GM12878 (cell line): Measurements from ENCODE around the gene EZH2. TPM values are rescaled to one million over a fixed set of nuclear protein-coding genes. Genes with fewer than 3 reads are reported as not detected.

Source experiments
- ATAC-seq: fragments of 200-7000 bp; cut with Tn5 transposase; 3 replicates; pipeline ENCODE4 v1.9.1; 2020; ENCODE audit warnings: mild to moderate bottlenecking, moderate library complexity
- BruUV-seq: library from RNA; stranded (reverse); fragments of 400-500 nt; replicated peaks from 2 replicates; lab custom pipeline; 2021; lab: Mats Ljungman, UMichigan
- CTCF ChIA-PET: fragments of 300-600 bp; sonication (Branson Sonifier 250); formaldehyde crosslinking; extraction: SDS; loops from one replicate; lab custom pipeline; 2021; ENCODE audit warnings: inconsistent platforms; lab: Yijun Ruan, JAX
- POLR2A ChIA-PET: fragments of 350-600 bp; formaldehyde crosslinking; extraction: SDS; loops from one replicate; lab custom pipeline; 2021; ENCODE audit warnings: inconsistent platforms; lab: Charles Lee
- RAD21 ChIA-PET: fragments of 300-600 bp; sonication (Branson Sonifier 250); formaldehyde crosslinking; loops from one replicate; lab custom pipeline; 2023; ENCODE audit warnings: antibody characterized with exemption; ENCODE audit not compliant: unreplicated experiment; lab: Charles Lee
- SMC1A ChIA-PET: fragments of 300-600 bp; sonication (Branson Sonifier 250); formaldehyde crosslinking; loops from one replicate; lab custom pipeline; 2023; ENCODE audit not compliant: unreplicated experiment, uncharacterized antibody; lab: Charles Lee
- DNase-seq: peaks from one replicate; pipeline ENCODE4 v3.0.0-alpha.2; 2011; ENCODE audit warnings: low read depth, low spot score
- FAIRE-seq: peaks from 3 replicates; lab custom pipeline; 2011; peaks lifted over from hg19 to GRCh38; lab: Jason Lieb, UNC
- H2AFZ ChIP-seq: 2 replicates; pipeline ENCODE4 v1.6.0; 2011; ENCODE audit warnings: low read depth, low read length, control low read depth; ENCODE audit not compliant: control insufficient read depth
- H3K27ac ChIP-seq: 2 replicates; pipeline ENCODE4 v1.5.1; 2011; ENCODE audit warnings: control low read depth; ENCODE audit not compliant: control insufficient read depth, insufficient read depth
- H3K27me3 ChIP-seq, 2 experiments: replicated peaks in 1 of 2; 2 replicates each; pipeline versions ENCODE4 v1.6.0 to v1.6.1; 2011; ENCODE audit warnings: low read length in 1 of 2; ENCODE audit not compliant: control insufficient read depth in 2 of 2, insufficient read depth in 2 of 2
- H3K36me3 ChIP-seq, 2 experiments: 2 replicates each; pipeline ENCODE4 v1.5.1; 2011; ENCODE audit warnings: low read length in 1 of 2; ENCODE audit not compliant: control insufficient read depth in 2 of 2, insufficient read depth in 2 of 2
- H3K4me1 ChIP-seq: 2 replicates; pipeline ENCODE4 v1.6.1; 2011; ENCODE audit warnings: mild to moderate bottlenecking, low read length, moderate library complexity, mixed read lengths; ENCODE audit not compliant: control insufficient read depth, insufficient read depth
- H3K4me2 ChIP-seq: 2 replicates; pipeline ENCODE4 v1.6.0; 2011; ENCODE audit warnings: control low read depth; ENCODE audit not compliant: control insufficient read depth, insufficient read depth
- H3K4me3 ChIP-seq: fragments of 200-600 bp; sonication (generic); 2 replicates; pipeline ENCODE4 v1.5.1; 2016
- H3K79me2 ChIP-seq: 2 replicates; pipeline ENCODE4 v1.6.0; 2011; ENCODE audit warnings: low read length; ENCODE audit not compliant: control insufficient read depth, insufficient read depth
- H3K9ac ChIP-seq: 2 replicates; pipeline ENCODE4 v1.8.0; 2011; ENCODE audit warnings: low read length, control low read depth, mixed read lengths; ENCODE audit not compliant: control insufficient read depth, insufficient read depth
- H3K9me3 ChIP-seq: replicated peaks from 3 replicates; pipeline ENCODE4 v1.5.1; 2011; ENCODE audit warnings: mild to moderate bottlenecking, low read length; ENCODE audit not compliant: control insufficient read depth, insufficient read depth
- H4K20me1 ChIP-seq: 2 replicates; pipeline ENCODE4 v1.6.0; 2011; ENCODE audit not compliant: control insufficient read depth, insufficient read depth
- BMI1 ChIP-seq: fragments of 450-650 bp; IDR thresholded peaks from 2 replicates; pipeline ENCODE4 v1.6.1; 2016; ENCODE audit warnings: mild to moderate bottlenecking, moderate library complexity, borderline replicate concordance
- CEBPZ ChIP-seq: fragments of 150-350 bp; IDR thresholded peaks from 2 replicates; pipeline ENCODE4 v1.6.1; 2016; ENCODE audit warnings: low read depth, low read length
- CHD4 ChIP-seq: fragments of 200-600 bp; sonication (generic); IDR thresholded peaks from 2 replicates; pipeline ENCODE4 v1.6.1; 2016; ENCODE audit warnings: mild to moderate bottlenecking
- ELK1 ChIP-seq: IDR thresholded peaks from 2 replicates; pipeline ENCODE4 v1.6.1; 2012; ENCODE audit warnings: low read depth, low read length, improper control_type of control experiment
- GABPA ChIP-seq: IDR thresholded peaks from 2 replicates; pipeline ENCODE4 v1.6.1; 2014; ENCODE audit warnings: antibody characterized with exemption, low read depth, mild to moderate bottlenecking, inconsistent platforms
- JUNB ChIP-seq: IDR thresholded peaks from 2 replicates; pipeline ENCODE4 v1.6.1; 2016; ENCODE audit warnings: antibody characterized with exemption, mild to moderate bottlenecking
- NKRF ChIP-seq: fragments of 450-650 bp; conservative IDR thresholded peaks from 2 replicates; pipeline ENCODE4 v1.6.1; 2017; ENCODE audit warnings: mild to moderate bottlenecking, moderate library complexity
- NRF1 ChIP-seq: conservative IDR thresholded peaks from 2 replicates; pipeline ENCODE4 v1.6.1; 2011; ENCODE audit warnings: mild to moderate bottlenecking, low read depth, low read length, improper control_type of control experiment
- PKNOX1 ChIP-seq: fragments of 450-650 bp; IDR thresholded peaks from 2 replicates; pipeline ENCODE4 v1.6.1; 2016; ENCODE audit warnings: mild to moderate bottlenecking
- RELB ChIP-seq: fragments of 450-650 bp; IDR thresholded peaks from 2 replicates; pipeline ENCODE4 v1.6.1; 2017; ENCODE audit warnings: low read depth, mild to moderate bottlenecking, moderate library complexity
- RUNX3 ChIP-seq: IDR thresholded peaks from 2 replicates; pipeline ENCODE4 v1.6.1; 2012; ENCODE audit warnings: low read length, inconsistent platforms
- STAT1 ChIP-seq: fragments of 450-650 bp; conservative IDR thresholded peaks from 2 replicates; pipeline ENCODE4 v1.6.1; 2014; ENCODE audit warnings: antibody characterized with exemption, mild to moderate bottlenecking
- ZBTB33 ChIP-seq: fragments of 450-650 bp; IDR thresholded peaks from 2 replicates; pipeline ENCODE4 v1.6.1; 2017; ENCODE audit warnings: mild to moderate bottlenecking
- WGBS: methylation state at CpG from one replicate; pipeline ENCODE4 v1.1.6; 2016; ENCODE audit warnings: low lambda C conversion rate; ENCODE audit not compliant: insufficient replicate concordance, insufficient coverage; ENCODE audit errors: missing lambda C conversion rate; 5-methylcytosine and 5-hydroxymethylcytosine counted together
- in situ Hi-C: fragments of 300-500 bp; cut with MboI; formaldehyde crosslinking; loops from 9 replicates; pipeline ENCODE4 v1.14.3; 2018; ENCODE audit warnings: mixed read lengths
- intact Hi-C: fragments of 100-400 bp; cut with micrococcal nuclease; formaldehyde crosslinking; loops from one replicate; pipeline ENCODE4 v1.14.2; 2022; ENCODE audit not compliant: unreplicated experiment
- polyA plus RNA-seq, 11 experiments: library from polyadenylated mRNA; depleted of rRNA in 4 of 11; unstranded in 6 of 11; stranded (reverse) in 5 of 11; fragments of >200 nt; fragmentation: Nextera tagmentation in 4 of 11; fragmentation: Illumina TruSeq in 1 of 11; extraction: Ambion mirVana in 4 of 11; extraction: Trizol in 1 of 11; gene quantifications; 1 replicate in 1 of 11; 2 replicates in 10 of 11; pipeline versions ENCODE4 v1.2.1 to v1.2.3, GENCODE V29; 2011 to 2016; ENCODE audit warnings: inconsistent platforms in 2 of 11, missing spikeins in 2 of 11, low read depth in 1 of 11
- total RNA-seq, 4 experiments: library from RNA; depleted of rRNA in 3 of 4; stranded (reverse); fragments of >200 nt in 3 of 4; fragmentation: Illumina TruSeq in 1 of 4; extraction: Trizol in 1 of 4; gene quantifications; 2 replicates each; pipeline versions ENCODE4 v1.2.1 to v1.2.3, GENCODE V29; 2013 to 2021

The EZH2 gene
- total and polyA plus RNA-seq, 10 of the 15 experiments (the other 5 are each of a cell fraction or from before 2014, with no cell fraction given) = 19.4 to 69.6 (median 40.8) TPM

GRCh38 chr7:148862481-148862880 is 21.6 kb downstream of the EZH2 start:
- H3K79me2 ChIP-seq = peaks cover 84% of the 10 kb centered on the region
- no peak overlapping the region for H3K9ac ChIP-seq
- no peaks in the 10 kb centered on the region for H3K27me3 ChIP-seq
- CTCF ChIA-PET = interaction anchor here (0.6 kb wide), 1 partner anchor 335 kb away, joined by 4 read pairs; no protein-coding TSS in a partner anchor
- POLR2A ChIA-PET = no interaction called here
- no peaks in the 10 kb centered on the region; a peak in 1 of 4 replicates for H3K36me3 ChIP-seq
- H3K9me3 ChIP-seq = peaks cover 3% of the 10 kb centered on the region
- H4K20me1 ChIP-seq = no peaks in the 10 kb centered on the region
- DNase-seq (no peak), ATAC-seq (no peak), FAIRE-seq (no peak)
- intact Hi-C loops (no loop called here), in situ Hi-C loops (no loop called here)
- H2AFZ ChIP-seq = no peak overlapping the region
- H3K27ac ChIP-seq = no peak overlapping the region; the same call in 1 of the 2 replicates
- SMC1A ChIA-PET = interaction anchor here (1.0 kb wide), 1 partner anchor 9 kb away, joined by 5 read pairs; no protein-coding TSS in a partner anchor
- RAD21 ChIA-PET = no interaction called here
- H3K4me1 ChIP-seq = peaks cover 14% of the 10 kb centered on the region; the same call in 1 of the 2 replicates
- H3K4me2 ChIP-seq = no peak overlapping the region
- 71% methylated on average over 3 of the region's 3 CpGs for whole genome bisulfite sequencing
- no peak overlapping the region for H3K4me3 ChIP-seq
- BruUV-seq = no TSS peak
- TF ChIP-seq RELB (no peak), PKNOX1 (no peak), ELK1 (no peak), ZBTB33 (no peak), RUNX3 (no peak), CEBPZ (no peak), GABPA (no peak), BMI1 (no peak), STAT1 (no peak), CHD4 (no peak), JUNB (no peak), NRF1 (no peak), NKRF (no peak)
